Stimulated activated memory B cell treated with anti-CD40 and anti-IgM and Interleukin-4, amounts not matched to agents 10 μg/mL and 1 μg/mL and 100 μg/mL, for 72 hours (primary cell): Measurements from ENCODE around the gene MAGI2.
"Not testable (repeated sequence)": the region's sequence is repeated elsewhere in the genome, so short reads cannot be mapped to it uniquely, and the experiment has no call there.

ENCODE experiments used
- ATAC-seq: fragments of 150-1000 bp; cut with Tn5 transposase; 2 replicates; pipeline ENCODE4 v1.10.0; 2021
- H3K27ac Mint-ChIP-seq: one replicate; pipeline ENCODE4 v1.8.0; 2022; ENCODE audit warnings: mild to moderate bottlenecking, mixed read lengths
- H3K27me3 Mint-ChIP-seq: one replicate; pipeline ENCODE4 v1.8.0; 2022; ENCODE audit warnings: mixed read lengths
- H3K36me3 Mint-ChIP-seq: one replicate; pipeline ENCODE4 v1.8.0; 2022; ENCODE audit warnings: mixed read lengths
- H3K4me1 Mint-ChIP-seq: one replicate; pipeline ENCODE4 v1.8.0; 2022; ENCODE audit warnings: mixed read lengths
- H3K4me3 Mint-ChIP-seq: one replicate; pipeline ENCODE4 v1.8.0; 2022; ENCODE audit warnings: mild to moderate bottlenecking, moderate library complexity, mixed read lengths
- H3K9me3 Mint-ChIP-seq: one replicate; pipeline ENCODE4 v1.8.0; 2022; ENCODE audit warnings: mixed read lengths

MAGI2 gene

DNA sequence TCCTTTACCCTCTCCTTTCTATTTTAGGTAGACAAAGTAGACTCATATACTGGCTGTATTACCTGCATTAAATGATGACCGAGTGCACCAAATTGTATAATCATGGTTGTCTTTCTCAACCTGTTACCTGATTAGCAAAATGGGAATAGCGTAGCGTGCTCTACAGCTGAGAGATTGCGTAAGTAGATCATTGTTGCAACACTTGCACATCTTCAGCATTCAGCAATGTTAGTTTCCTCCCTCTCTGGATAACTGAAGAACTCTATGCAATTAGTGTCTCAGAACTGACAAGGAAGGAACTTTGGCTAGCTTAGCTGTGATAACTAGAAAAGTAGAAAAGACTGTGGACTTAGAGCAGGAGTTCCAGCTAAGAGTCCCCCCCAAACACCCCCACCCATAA lies 867.5 kb downstream of the MAGI2 start:
- H3K27me3 Mint-ChIP-seq, result no peaks in the 10 kb centered on the region

DNA sequence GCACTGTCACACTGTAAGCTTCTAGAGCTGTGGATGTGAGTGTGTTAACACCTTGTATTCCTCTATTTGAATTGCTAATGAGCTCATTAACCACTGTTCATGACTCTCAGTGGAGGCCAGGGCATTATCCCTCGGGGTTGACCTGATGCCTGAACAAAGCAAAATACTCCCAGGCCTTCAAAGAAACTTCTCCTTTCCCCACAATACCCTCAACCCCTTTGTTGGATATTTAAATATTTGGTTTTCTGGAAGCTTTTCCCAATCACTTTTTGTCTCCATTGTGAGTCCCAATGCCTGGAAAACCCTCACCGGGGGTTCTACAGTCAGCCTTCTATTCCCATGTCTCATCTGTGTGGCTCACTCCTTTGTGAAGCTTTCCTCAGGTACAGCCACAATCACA lies 874.8 kb downstream of the MAGI2 start:
- Mint-ChIP-seq H3K9me3 (no peaks in the 10 kb centered on the region), H3K27ac (no peak overlapping the region), H3K36me3 (no peaks in the 10 kb centered on the region), H3K4me3 (no peak overlapping the region), H3K27me3 (no peaks in the 10 kb centered on the region), H3K4me1 (no peaks in the 10 kb centered on the region)
- ATAC-seq, result no peak

More for the DNA sequence above, 867.5 kb downstream of the MAGI2 start:
- Mint-ChIP-seq H3K4me1 (no peaks in the 10 kb centered on the region), H3K9me3 (no peaks in the 10 kb centered on the region), H3K4me3 (no peak overlapping the region), H3K27ac (no peak overlapping the region), H3K36me3 (no peaks in the 10 kb centered on the region)
- no peak for ATAC-seq

DNA sequence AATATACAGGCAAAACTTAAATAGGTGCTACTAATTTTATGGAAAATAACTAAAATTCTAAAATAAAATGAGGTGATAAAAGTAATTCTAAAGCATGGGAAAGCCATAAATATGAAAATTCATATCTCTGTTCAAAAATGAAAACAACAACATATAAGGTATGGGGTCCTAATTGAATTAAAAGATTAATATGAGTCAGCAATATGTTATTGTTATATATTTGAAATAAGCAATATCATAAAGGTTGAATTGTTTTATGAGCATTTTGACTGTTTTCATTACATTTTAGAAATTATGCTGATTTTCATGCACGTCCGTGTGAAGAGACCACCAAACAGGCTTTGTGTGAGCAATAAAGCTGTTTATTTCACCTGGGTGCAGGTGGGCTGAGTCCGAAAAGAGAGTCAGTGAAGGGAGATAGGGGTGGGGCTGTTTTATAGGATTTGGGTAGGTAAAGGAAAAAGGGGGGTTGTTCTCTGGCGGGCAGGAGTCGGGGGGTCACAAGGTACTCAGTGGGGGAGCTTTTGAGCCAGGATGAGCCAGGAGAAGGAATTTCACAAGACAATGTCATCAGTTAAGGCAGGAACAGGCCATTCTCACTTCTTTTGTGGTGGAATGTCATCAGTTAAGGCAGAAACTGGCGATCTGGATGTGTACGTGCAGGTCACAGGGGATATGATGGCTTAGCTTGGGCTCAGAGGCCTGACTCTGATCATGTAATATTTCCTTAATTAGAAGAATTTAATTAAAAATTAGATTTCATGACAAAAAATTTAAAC lies 876.1 kb downstream of the MAGI2 start:
- H3K27me3 Mint-ChIP-seq, H3K4me1 Mint-ChIP-seq, H3K27ac Mint-ChIP-seq, ATAC-seq, H3K36me3 Mint-ChIP-seq, H3K9me3 Mint-ChIP-seq, H3K4me3 Mint-ChIP-seq: not testable (repeated sequence)

DNA sequence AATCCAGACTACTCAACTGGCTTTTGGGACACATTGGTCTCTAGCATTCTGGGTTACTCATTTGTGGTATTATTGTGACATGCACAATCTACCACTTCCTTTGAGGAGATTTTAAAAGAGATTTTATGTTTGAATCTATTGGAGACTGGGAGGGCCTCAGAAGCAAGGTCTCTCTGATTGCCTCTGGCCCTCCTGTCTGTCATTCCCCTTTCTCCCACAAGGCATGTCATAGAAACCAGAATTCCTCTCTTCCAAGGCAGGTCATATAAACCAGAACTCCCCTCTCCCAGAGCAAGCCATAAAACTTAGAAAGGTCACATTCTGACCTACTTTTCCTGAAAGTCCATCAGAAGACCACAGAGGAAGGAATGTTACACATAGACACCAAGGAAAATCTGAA lies 877.2 kb downstream of the MAGI2 start:
- Mint-ChIP-seq H3K4me3 (no peak overlapping the region), H3K27me3 (no peaks in the 10 kb centered on the region), H3K36me3 (no peaks in the 10 kb centered on the region), H3K9me3 (no peaks in the 10 kb centered on the region), H3K4me1 (no peaks in the 10 kb centered on the region), H3K27ac (no peak overlapping the region)
- ATAC-seq, result no peak

DNA sequence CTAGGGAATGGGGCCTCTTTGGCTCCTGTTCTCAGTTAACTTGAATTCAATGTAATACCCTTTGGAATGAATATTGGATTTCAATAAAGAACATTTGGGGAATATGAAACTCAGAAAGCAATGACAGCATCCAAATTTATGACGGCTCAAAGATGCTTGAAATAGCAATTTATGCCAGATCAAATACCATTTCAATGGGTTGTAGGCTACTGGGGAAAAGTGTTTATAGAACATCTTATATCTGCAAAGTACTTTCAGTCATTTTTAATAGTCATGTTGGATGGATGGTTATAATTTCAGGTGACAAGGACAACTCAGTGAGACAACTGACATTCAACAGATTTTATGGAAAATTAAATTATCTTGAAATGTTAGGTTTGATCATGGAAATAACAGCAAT lies 882.2 kb downstream of the MAGI2 start:
- no peaks in the 10 kb centered on the region for H3K4me1 Mint-ChIP-seq
- H3K27ac Mint-ChIP-seq, result no peak overlapping the region
- H3K27me3 Mint-ChIP-seq, result no peaks in the 10 kb centered on the region
- H3K36me3 Mint-ChIP-seq, result no peaks in the 10 kb centered on the region
- H3K4me3 Mint-ChIP-seq, result no peak overlapping the region
- no peaks in the 10 kb centered on the region for H3K9me3 Mint-ChIP-seq
- no peak for ATAC-seq

DNA sequence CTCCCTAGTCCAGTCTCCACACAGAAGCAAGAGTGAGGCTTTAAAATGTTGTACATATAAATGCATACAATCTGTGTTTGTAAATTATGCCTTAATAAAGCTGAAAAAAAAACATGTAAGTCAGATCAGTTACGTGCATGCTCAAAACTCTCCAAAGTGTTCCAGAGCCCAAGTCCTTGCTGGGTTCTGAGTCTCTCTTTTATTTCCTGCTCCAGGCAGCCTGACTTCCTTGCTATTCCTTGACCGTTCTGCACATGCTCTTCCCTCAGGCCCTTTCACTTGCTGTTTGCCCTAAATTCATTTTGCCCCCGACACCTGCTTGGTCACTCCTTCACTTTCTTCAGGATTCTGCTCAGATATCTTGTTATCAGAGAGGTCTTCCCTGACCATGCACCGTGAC lies 884.8 kb downstream of the MAGI2 start:
- Mint-ChIP-seq H3K4me3 (no peak overlapping the region), H3K36me3 (no peaks in the 10 kb centered on the region), H3K9me3 (no peaks in the 10 kb centered on the region), H3K4me1 (no peaks in the 10 kb centered on the region), H3K27me3 (no peaks in the 10 kb centered on the region), H3K27ac (no peak overlapping the region)
- no peak for ATAC-seq

DNA sequence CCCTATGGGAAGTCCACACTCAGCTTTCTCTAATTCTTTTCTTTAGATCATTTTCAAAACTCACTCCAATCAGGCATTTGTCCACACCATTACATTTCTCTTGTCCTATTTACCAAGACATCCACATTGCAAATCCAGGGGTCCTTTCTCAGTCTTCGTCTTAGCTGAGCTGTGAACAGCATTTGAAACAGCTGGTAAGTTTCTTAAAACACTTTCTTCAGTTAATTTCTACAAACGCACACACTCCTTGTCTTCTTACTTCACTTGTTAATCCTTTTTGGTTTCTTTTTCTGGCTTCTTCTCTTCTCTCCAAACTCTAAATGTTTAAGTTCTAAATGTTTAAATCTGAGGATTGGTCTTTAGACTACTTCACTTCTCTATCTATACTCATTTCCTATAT lies 885.6 kb downstream of the MAGI2 start:
- no peaks in the 10 kb centered on the region for H3K4me1 Mint-ChIP-seq
- no peaks in the 10 kb centered on the region for H3K9me3 Mint-ChIP-seq
- H3K4me3 Mint-ChIP-seq, result no peak overlapping the region
- no peak overlapping the region for H3K27ac Mint-ChIP-seq
- ATAC-seq, result no peak
- no peaks in the 10 kb centered on the region for H3K27me3 Mint-ChIP-seq
- H3K36me3 Mint-ChIP-seq, result no peaks in the 10 kb centered on the region

DNA sequence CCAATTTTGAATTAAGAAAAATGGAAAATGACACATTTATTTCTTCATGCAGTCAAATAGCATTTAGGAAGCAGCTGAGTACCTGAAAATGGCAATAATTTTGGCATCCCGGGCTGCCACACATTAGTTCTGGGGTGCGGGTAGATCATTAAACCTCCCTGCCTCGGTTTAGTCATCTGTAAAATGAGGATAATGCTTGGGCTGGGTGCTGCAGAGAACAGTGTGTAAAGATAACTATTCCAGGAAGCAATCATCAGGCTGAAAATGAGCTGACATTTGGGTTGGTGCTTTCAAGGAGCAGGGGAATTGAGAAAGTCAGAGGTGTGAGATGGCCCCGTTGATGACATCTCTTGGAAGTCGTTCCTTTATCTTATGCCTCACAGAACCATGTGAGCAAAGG lies 887.7 kb downstream of the MAGI2 start:
- H3K27ac Mint-ChIP-seq, result no peak overlapping the region
- H3K36me3 Mint-ChIP-seq, result no peaks in the 10 kb centered on the region
- H3K4me3 Mint-ChIP-seq, result no peak overlapping the region
- H3K9me3 Mint-ChIP-seq, result no peaks in the 10 kb centered on the region
- no peaks in the 10 kb centered on the region for H3K4me1 Mint-ChIP-seq
- H3K27me3 Mint-ChIP-seq, result no peaks in the 10 kb centered on the region
- no peak for ATAC-seq

DNA sequence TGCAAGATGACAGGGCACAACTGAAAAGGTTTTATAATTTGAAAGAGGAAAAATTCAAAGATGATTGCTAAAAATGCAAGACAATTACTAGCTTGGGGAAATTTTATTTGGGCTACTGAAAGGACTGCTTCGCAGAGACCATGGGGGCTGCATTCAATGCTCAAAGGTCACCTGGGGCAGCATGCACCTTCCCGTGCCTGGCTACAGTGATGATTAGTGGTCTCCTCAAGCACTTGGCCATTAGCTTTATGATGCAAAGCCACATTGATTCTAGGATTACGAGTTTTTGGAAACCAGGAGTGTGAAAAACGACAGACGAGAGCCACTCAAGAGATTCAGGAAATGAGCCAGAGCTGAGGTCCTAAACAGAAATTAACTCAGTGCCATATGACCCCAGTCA lies 890.3 kb downstream of the MAGI2 start:
- H3K27me3 Mint-ChIP-seq, result no peaks in the 10 kb centered on the region
- no peaks in the 10 kb centered on the region for H3K4me1 Mint-ChIP-seq
- H3K36me3 Mint-ChIP-seq, result no peaks in the 10 kb centered on the region
- no peak for ATAC-seq
- H3K9me3 Mint-ChIP-seq, result no peaks in the 10 kb centered on the region
- no peak overlapping the region for H3K27ac Mint-ChIP-seq
- H3K4me3 Mint-ChIP-seq, result no peak overlapping the region

DNA sequence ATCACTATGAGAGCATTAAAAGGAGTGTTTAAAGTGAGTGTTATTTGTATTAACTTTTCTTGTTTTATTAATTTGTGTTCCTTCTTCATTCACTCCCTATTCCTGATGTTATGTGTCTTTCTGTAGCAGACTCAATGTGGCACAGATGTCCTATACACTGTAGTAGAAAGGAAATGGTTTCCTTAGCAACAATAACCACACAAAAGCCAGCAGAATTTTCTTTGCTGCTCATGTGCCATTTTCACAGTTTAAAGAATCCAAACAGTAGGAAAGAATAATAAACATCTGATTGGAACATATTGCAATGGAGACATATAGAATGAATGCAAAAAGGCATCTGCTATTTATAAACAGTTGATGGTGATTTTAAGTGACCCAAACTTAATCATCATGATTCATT lies 891.3 kb downstream of the MAGI2 start:
- no peak overlapping the region for H3K27ac Mint-ChIP-seq
- H3K36me3 Mint-ChIP-seq, result no peaks in the 10 kb centered on the region
- H3K4me1 Mint-ChIP-seq, result no peaks in the 10 kb centered on the region
- no peak overlapping the region for H3K4me3 Mint-ChIP-seq
- H3K27me3 Mint-ChIP-seq, result no peaks in the 10 kb centered on the region
- no peak for ATAC-seq
- no peaks in the 10 kb centered on the region for H3K9me3 Mint-ChIP-seq

DNA sequence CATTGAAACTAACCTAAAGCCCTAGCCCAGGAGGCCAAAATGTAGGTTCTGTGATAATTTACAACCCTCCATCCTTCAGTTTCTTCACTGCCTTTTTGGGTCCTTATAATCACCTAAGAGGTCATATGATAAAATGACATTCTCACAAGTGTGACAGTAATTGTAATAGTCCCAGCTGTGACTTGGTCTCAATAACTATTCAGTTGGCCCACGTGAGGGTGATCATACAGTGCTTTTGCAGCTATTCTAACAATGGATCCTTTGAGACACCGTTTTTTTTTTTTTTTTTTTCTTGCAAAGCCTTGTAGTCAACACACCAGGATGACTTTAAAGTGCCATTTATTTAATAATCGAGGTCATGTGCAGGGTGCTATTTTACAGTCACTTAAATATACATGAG lies 894.9 kb downstream of the MAGI2 start:
- H3K36me3 Mint-ChIP-seq, result no peaks in the 10 kb centered on the region
- no peaks in the 10 kb centered on the region for H3K9me3 Mint-ChIP-seq
- ATAC-seq, result no peak
- H3K27me3 Mint-ChIP-seq, result no peaks in the 10 kb centered on the region
- H3K4me1 Mint-ChIP-seq, result no peaks in the 10 kb centered on the region
- no peak overlapping the region for H3K27ac Mint-ChIP-seq
- no peak overlapping the region for H3K4me3 Mint-ChIP-seq

DNA sequence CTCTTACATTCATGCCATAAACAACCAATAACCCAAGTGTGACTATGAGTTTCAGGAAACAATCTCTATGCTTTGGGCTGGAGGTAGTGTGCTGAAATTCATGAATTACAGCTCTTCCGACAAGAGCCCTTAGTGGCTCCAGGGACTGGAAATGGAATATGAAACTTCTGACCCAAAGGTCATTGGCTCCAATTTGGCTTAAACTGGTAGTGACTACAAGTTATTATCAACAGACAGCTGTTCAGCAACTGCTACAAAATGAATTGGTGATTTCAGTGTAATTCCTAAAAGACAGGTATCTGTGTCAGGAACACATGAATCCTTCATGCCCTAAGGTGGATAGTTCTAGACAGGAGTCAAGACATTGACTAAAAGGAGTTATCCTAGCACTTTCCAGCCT lies 909.5 kb downstream of the MAGI2 start:
- Mint-ChIP-seq H3K4me1 (no peaks in the 10 kb centered on the region), H3K9me3 (no peaks in the 10 kb centered on the region), H3K27me3 (no peaks in the 10 kb centered on the region), H3K4me3 (no peak overlapping the region), H3K36me3 (no peaks in the 10 kb centered on the region), H3K27ac (no peak overlapping the region)
- ATAC-seq, result no peak

DNA sequence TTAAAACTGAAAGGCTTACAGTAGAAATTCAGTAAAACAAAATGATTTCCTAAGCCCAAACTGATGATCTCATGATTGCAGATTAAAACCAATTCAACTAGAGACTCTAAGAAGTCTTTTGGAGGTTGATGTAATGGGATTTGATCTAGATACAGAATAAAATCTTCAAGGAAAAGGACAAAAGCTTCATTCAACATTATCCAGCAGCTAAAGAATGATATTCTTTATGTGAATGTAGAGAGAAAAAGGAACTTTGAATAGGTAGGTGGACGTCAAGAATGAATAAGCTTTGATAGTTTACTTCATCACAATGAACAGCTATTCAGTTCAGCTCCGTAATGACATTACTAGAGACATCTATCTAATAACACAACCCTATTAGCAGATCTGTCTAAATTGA lies 910.5 kb downstream of the MAGI2 start:
- ATAC-seq, result no peak
- no peaks in the 10 kb centered on the region for H3K36me3 Mint-ChIP-seq
- H3K27ac Mint-ChIP-seq, result no peak overlapping the region
- H3K4me1 Mint-ChIP-seq, result no peaks in the 10 kb centered on the region
- no peaks in the 10 kb centered on the region for H3K27me3 Mint-ChIP-seq
- H3K9me3 Mint-ChIP-seq, result peaks cover 4% of the 10 kb centered on the region
- no peak overlapping the region for H3K4me3 Mint-ChIP-seq

DNA sequence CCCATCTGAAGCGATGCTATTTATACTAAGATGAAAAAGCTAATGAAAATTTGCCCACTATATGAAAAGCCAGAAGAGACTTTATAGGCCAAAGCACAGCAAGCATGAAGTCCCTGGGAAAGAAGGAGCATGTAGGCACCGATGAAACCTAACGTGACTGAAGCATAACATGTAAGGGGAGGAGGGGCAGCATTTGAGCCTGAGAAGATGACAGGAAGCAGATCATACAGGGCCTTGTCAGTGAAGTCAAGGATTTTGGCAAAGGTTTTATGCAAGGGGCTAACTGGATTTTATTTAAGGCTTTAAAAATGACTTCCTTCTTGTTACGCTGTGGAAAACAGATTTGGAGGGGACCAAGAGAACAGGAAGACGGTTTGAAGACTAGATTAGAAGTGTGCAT lies 910.9 kb downstream of the MAGI2 start:
- Mint-ChIP-seq H3K4me3 (no peak overlapping the region), H3K27ac (no peak overlapping the region), H3K36me3 (no peaks in the 10 kb centered on the region), H3K4me1 (no peaks in the 10 kb centered on the region), H3K9me3 (peaks cover 9% of the 10 kb centered on the region), H3K27me3 (no peaks in the 10 kb centered on the region)
- no peak for ATAC-seq

DNA sequence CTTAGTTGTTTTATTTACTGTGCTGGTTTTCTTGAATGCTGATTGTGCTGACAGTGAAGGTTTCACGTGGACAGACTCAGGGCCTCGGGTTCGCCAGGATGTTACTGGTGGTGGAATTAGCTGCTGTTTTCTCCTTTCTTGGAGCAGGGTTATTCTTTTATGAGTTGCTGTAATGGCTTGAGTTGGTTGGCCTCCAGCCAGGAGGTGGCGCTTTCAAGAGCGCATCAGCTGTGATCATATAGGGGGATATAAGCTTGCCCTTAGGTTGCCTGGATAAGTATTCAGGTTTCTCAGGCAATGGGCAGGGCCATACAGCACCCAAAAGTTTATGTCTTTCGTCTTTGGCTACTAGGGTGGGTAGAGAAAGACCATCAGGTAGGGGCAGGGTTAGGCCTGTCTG lies 913.6 kb downstream of the MAGI2 start:
- Mint-ChIP-seq H3K36me3 (no peaks in the 10 kb centered on the region), H3K27ac (no peak overlapping the region), H3K27me3 (no peaks in the 10 kb centered on the region), H3K9me3 (peaks cover 10% of the 10 kb centered on the region), H3K4me1 (no peaks in the 10 kb centered on the region), H3K4me3 (no peak overlapping the region)
- ATAC-seq, result no peak

DNA sequence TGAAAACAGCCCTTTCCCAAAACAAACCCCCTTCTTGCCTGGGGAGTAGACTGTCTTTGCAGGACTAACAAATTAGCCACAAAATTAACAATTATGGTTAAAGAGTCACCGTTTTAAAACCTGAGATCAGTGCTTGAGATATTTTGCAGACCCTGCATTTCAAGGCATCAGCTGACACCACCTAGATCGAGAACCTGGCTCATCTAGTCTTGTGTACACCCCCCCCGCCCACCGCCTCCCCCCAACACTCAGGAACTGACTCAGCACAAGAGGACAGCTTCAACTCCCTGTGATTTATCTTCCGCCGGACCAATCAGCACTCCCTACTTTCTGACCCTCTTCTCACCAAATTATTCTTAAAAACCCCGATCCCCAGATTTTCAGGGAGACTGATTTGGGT lies 917.8 kb downstream of the MAGI2 start:
- no peak overlapping the region for H3K27ac Mint-ChIP-seq
- H3K9me3 Mint-ChIP-seq, result peaks cover 10% of the 10 kb centered on the region
- H3K4me1 Mint-ChIP-seq, result no peaks in the 10 kb centered on the region
- no peaks in the 10 kb centered on the region for H3K27me3 Mint-ChIP-seq
- no peak for ATAC-seq
- no peaks in the 10 kb centered on the region for H3K36me3 Mint-ChIP-seq
- no peak overlapping the region for H3K4me3 Mint-ChIP-seq

DNA sequence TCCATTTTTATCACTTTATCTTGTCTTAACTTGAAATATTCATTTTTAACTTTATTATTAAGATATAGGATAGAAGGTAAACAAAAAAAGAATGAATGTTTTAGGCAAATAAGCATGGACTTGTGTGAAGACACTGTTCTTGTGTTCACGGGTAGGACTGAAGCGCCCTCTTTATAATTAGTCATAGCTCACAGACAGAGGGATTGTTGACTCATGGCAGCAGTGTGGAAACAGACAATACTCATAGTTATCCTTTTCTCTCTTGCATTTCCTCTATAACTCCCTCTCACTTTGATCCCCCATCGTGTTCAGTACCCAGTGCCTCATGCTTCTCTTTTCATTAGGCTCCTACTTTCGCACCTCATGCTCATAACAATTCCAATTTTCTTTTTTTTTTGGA lies 923.1 kb downstream of the MAGI2 start:
- H3K9me3 Mint-ChIP-seq, result no peaks in the 10 kb centered on the region
- H3K4me1 Mint-ChIP-seq, result no peaks in the 10 kb centered on the region
- no peak overlapping the region for H3K27ac Mint-ChIP-seq
- no peak for ATAC-seq
- H3K4me3 Mint-ChIP-seq, result no peak overlapping the region
- H3K27me3 Mint-ChIP-seq, result no peaks in the 10 kb centered on the region
- H3K36me3 Mint-ChIP-seq, result no peaks in the 10 kb centered on the region
